Keratinocyte (primary cell): ENCODE data around the gene RCOR3. TPM values are rescaled to one million over a fixed set of nuclear protein-coding genes. Genes with fewer than 3 reads are reported as not detected.
"Not testable (repeated sequence)": the region's sequence is repeated elsewhere in the genome, so short reads cannot be mapped to it uniquely, and the experiment has no call there.

Experiments
- DNase-seq: peaks from one replicate; pipeline ENCODE4 v3.0.0-alpha.2; 2011; ENCODE audit warnings: low read depth, missing footprints, low spot score
- FAIRE-seq: peaks from 2 replicates; lab custom pipeline; 2011; peaks lifted over from hg19 to GRCh38; lab: Jason Lieb, UNC
- H2AFZ ChIP-seq: 2 replicates; pipeline ENCODE4 v1.6.0; 2012; ENCODE audit warnings: low read length, control low read depth, inconsistent platforms; ENCODE audit not compliant: control insufficient read depth
- H3K27ac ChIP-seq: 2 replicates; pipeline ENCODE4 v1.5.1; 2011; ENCODE audit warnings: low read length; ENCODE audit not compliant: control insufficient read depth, insufficient read depth
- H3K27me3 ChIP-seq: 3 replicates; pipeline ENCODE4 v1.6.0; 2011; ENCODE audit warnings: low read length; ENCODE audit not compliant: control insufficient read depth, insufficient read depth; ENCODE audit errors: extremely low read depth
- H3K36me3 ChIP-seq, 2 experiments: 2 replicates in 1 of 2; 3 replicates in 1 of 2; pipeline ENCODE4 v1.5.1; 2011; ENCODE audit warnings: low read length in 2 of 2, mild to moderate bottlenecking in 1 of 2; ENCODE audit not compliant: control insufficient read depth in 2 of 2, insufficient read depth in 2 of 2; ENCODE audit errors: extremely low read depth in 1 of 2
- H3K4me1 ChIP-seq: 3 replicates; pipeline ENCODE4 v1.5.1; 2011; ENCODE audit warnings: low read length; ENCODE audit not compliant: control insufficient read depth, insufficient read depth; ENCODE audit errors: extremely low read depth
- H3K4me2 ChIP-seq: 3 replicates; pipeline ENCODE4 v1.6.0; 2011; ENCODE audit warnings: low read depth, low read length; ENCODE audit not compliant: control insufficient read depth, insufficient read depth; ENCODE audit errors: extremely low read depth
- H3K4me3 ChIP-seq, 3 experiments: fragments of 200-600 bp in 1 of 3; sonication (generic) in 1 of 3; 2 replicates in 2 of 3; 3 replicates in 1 of 3; pipeline ENCODE4 v1.5.1; 2011 to 2016; ENCODE audit warnings: low read length in 3 of 3, mild to moderate bottlenecking in 3 of 3, control low read depth in 2 of 3, inconsistent platforms in 1 of 3, low read depth in 1 of 3, mixed read lengths in 1 of 3, mixed run types in 1 of 3, moderate library complexity in 1 of 3; ENCODE audit not compliant: control insufficient read depth in 2 of 3, insufficient read depth in 2 of 3; ENCODE audit errors: extremely low read depth in 1 of 3
- H3K79me2 ChIP-seq: 2 replicates; pipeline ENCODE4 v1.6.0; 2012; ENCODE audit warnings: low read length; ENCODE audit not compliant: control insufficient read depth, insufficient read depth
- H3K9ac ChIP-seq: 3 replicates; pipeline ENCODE4 v1.6.0; 2011; ENCODE audit warnings: low read length; ENCODE audit not compliant: control insufficient read depth, insufficient read depth; ENCODE audit errors: extremely low read depth
- H3K9me1 ChIP-seq: 3 replicates; pipeline ENCODE4 v1.6.0; 2011; ENCODE audit warnings: low read length; ENCODE audit not compliant: control insufficient read depth, insufficient read depth; ENCODE audit errors: extremely low read depth
- H3K9me3 ChIP-seq: 2 replicates; pipeline ENCODE4 v1.5.1; 2012; ENCODE audit warnings: low read depth, low read length; ENCODE audit not compliant: control insufficient read depth
- H4K20me1 ChIP-seq: 3 replicates; pipeline ENCODE4 v1.6.0; 2011; ENCODE audit warnings: low read length; ENCODE audit not compliant: control insufficient read depth, insufficient read depth; ENCODE audit errors: extremely low read depth
- CTCF ChIP-seq, 3 experiments: IDR thresholded peaks in 1 of 3; conservative IDR thresholded peaks in 1 of 3; optimal IDR thresholded peaks in 1 of 3; 2 replicates in 2 of 3; 3 replicates in 1 of 3; pipeline versions ENCODE3 to v1.5.1; 2011; ENCODE audit warnings: low read length in 3 of 3, mild to moderate bottlenecking in 3 of 3, moderate library complexity in 2 of 3, control low read depth in 1 of 3, inconsistent platforms in 1 of 3; ENCODE audit not compliant: insufficient read depth in 2 of 3; ENCODE audit errors: extremely low read depth in 1 of 3
- EZH2 ChIP-seq: IDR thresholded peaks from one replicate; pipeline ENCODE4 v1.6.1; 2012; ENCODE audit warnings: inconsistent platforms, mild to moderate bottlenecking, low read length, moderate library complexity
- dilution Hi-C: fragments of 300-500 bp; cut with MboI; formaldehyde crosslinking; loops from one replicate; pipeline ENCODE4 v1.7.0; 2020; ENCODE audit warnings: low sequenced_read_pairs; ENCODE audit not compliant: extremely low pct_ligation_motif_present
- polyA plus RNA-seq, 5 experiments: library from polyadenylated mRNA; depleted of rRNA in 3 of 5; stranded (reverse) in 3 of 5; stranded (forward) in 1 of 5; unstranded in 1 of 5; fragments of >200 nt; gene quantifications; 1 replicate in 1 of 5; 2 replicates in 3 of 5; 3 replicates in 1 of 5; pipeline versions ENCODE4 v1.2.1 to v1.2.3, GENCODE V29; 2011 to 2012; ENCODE audit warnings: missing spikeins in 2 of 5, low read depth in 1 of 5, low replicate concordance in 1 of 5

Gene RCOR3
- polyA plus RNA-seq, 1 donor (not counting 4 experiments of a cell fraction or from before 2014, with no cell fraction given), result 35.7 TPM

- no peak overlapping the region for H3K4me2 ChIP-seq
- no peak for DNase-seq
- no peak overlapping the region for H3K4me3 ChIP-seq
- H2AFZ ChIP-seq, result no peak overlapping the region
- no peaks in the 10 kb centered on the region for H3K79me2 ChIP-seq
- no peak overlapping the region for H3K9ac ChIP-seq
- H4K20me1 ChIP-seq, result no peaks in the 10 kb centered on the region
- H3K27me3 ChIP-seq, result no peaks in the 10 kb centered on the region
- dilution Hi-C loops, result no loop called here
- TF ChIP-seq CTCF (optimal IDR thresholded peaks at IDR 0.05 in 1 of 3, IDR thresholded peaks at IDR 0.05 in 1 of 3, conservative IDR thresholded peaks at IDR 0.05 in 1 of 3; ENCODE audit: extremely low read depth in 1 of 3, insufficient read depth in 2 of 3, low read length in 3 of 3) (no peak), EZH2 (no peak)
- H3K4me1 ChIP-seq, result no peaks in the 10 kb centered on the region
- no peak for FAIRE-seq
- H3K9me3 ChIP-seq, result no peaks in the 10 kb centered on the region
- H3K9me1 ChIP-seq, result no peaks in the 10 kb centered on the region
- no peaks in the 10 kb centered on the region for H3K36me3 ChIP-seq
- H3K27ac ChIP-seq, result no peak overlapping the region
Observed at GRCh38 chr1:211236633-211237320, 22.4 kb upstream of the RCOR3 start.

- TF ChIP-seq EZH2, result no peak
- no peak for TF ChIP-seq CTCF (optimal IDR thresholded peaks at IDR 0.05 in 1 of 3, IDR thresholded peaks at IDR 0.05 in 1 of 3, conservative IDR thresholded peaks at IDR 0.05 in 1 of 3; ENCODE audit: extremely low read depth in 1 of 3, insufficient read depth in 2 of 3, low read length in 3 of 3)
- H3K36me3 ChIP-seq, result no peaks in the 10 kb centered on the region
- H3K9ac ChIP-seq, result no peak overlapping the region
- H3K9me1 ChIP-seq, result no peaks in the 10 kb centered on the region
- no peaks in the 10 kb centered on the region for H4K20me1 ChIP-seq
- H3K4me3 ChIP-seq, result no peak overlapping the region
- no peaks in the 10 kb centered on the region for H3K27me3 ChIP-seq
- DNase-seq (no peak), FAIRE-seq (no peak)
- no peaks in the 10 kb centered on the region for H3K4me1 ChIP-seq
- no peak overlapping the region for H3K27ac ChIP-seq
- no peaks in the 10 kb centered on the region for H3K79me2 ChIP-seq
- no peak overlapping the region for H3K4me2 ChIP-seq
- H2AFZ ChIP-seq, result no peak overlapping the region
- H3K9me3 ChIP-seq, result no peaks in the 10 kb centered on the region
- dilution Hi-C loops, result no loop called here
Observed at GRCh38 chr1:211237579-211237978, 21.6 kb upstream of the RCOR3 start.

GRCh38 chr1:211240567-211240966 lies 18.6 kb upstream of the RCOR3 start:
- H3K27ac ChIP-seq, H3K79me2 ChIP-seq, dilution Hi-C loops, H3K36me3 ChIP-seq, FAIRE-seq, H4K20me1 ChIP-seq, H3K27me3 ChIP-seq, H3K4me3 ChIP-seq, H2AFZ ChIP-seq, DNase-seq, H3K4me1 ChIP-seq, H3K9me1 ChIP-seq, H3K9me3 ChIP-seq, H3K9ac ChIP-seq, H3K4me2 ChIP-seq: not testable (repeated sequence)
